CD14-positive monocyte (primary cell): ENCODE data around the gene ROR1. TPM values are rescaled to one million over a fixed set of nuclear protein-coding genes. Genes with fewer than 3 reads are reported as not detected.

Source experiments
- DNase-seq, 3 donors: peaks; one replicate each; pipeline ENCODE4 v3.0.0-alpha.2; 2011 to 2022
- H2AFZ ChIP-seq: 2 replicates; pipeline ENCODE4 v1.6.0; 2012; ENCODE audit warnings: mild to moderate bottlenecking, low read depth, low read length, inconsistent platforms; ENCODE audit not compliant: insufficient read depth, poor library complexity, severe bottlenecking
- H3K27ac ChIP-seq, 2 donors: 1 replicate in 1 of 2; 2 replicates in 1 of 2; pipeline ENCODE4 v1.5.1; 2012 to 2013; ENCODE audit warnings: low read length in 2 of 2, control low read depth in 1 of 2, inconsistent platforms in 1 of 2, low read depth in 1 of 2, mild to moderate bottlenecking in 1 of 2
- H3K27me3 ChIP-seq, 2 donors: one replicate each; pipeline versions ENCODE4 v1.6.0 to v1.6.1; 2011 to 2013; ENCODE audit warnings: low read length in 2 of 2; ENCODE audit not compliant: control insufficient read depth in 2 of 2, insufficient read depth in 2 of 2
- H3K36me3 ChIP-seq, 2 donors: replicated peaks in 1 of 2; 1 replicate in 1 of 2; 2 replicates in 1 of 2; pipeline versions ENCODE4 v1.5.1 to v1.6.1; 2012 to 2013; ENCODE audit warnings: low read length in 2 of 2, control low read depth in 1 of 2, inconsistent platforms in 1 of 2, mild to moderate bottlenecking in 1 of 2; ENCODE audit not compliant: insufficient read depth in 2 of 2, control insufficient read depth in 1 of 2
- H3K4me1 ChIP-seq, 2 donors: 1 replicate in 1 of 2; 2 replicates in 1 of 2; pipeline versions ENCODE4 v1.5.1 to v1.6.1; 2012 to 2013; ENCODE audit warnings: low read length in 2 of 2, control low read depth in 1 of 2, inconsistent platforms in 1 of 2, mild to moderate bottlenecking in 1 of 2, moderate library complexity in 1 of 2; ENCODE audit not compliant: insufficient read depth in 2 of 2, control insufficient read depth in 1 of 2
- H3K4me2 ChIP-seq: replicated peaks from 2 replicates; pipeline ENCODE3; 2012; ENCODE audit warnings: low read length, moderate library complexity, mild to moderate bottlenecking; ENCODE audit not compliant: poor library complexity, severe bottlenecking; ENCODE audit errors: extremely low read depth
- H3K4me3 ChIP-seq, 3 experiments: fragments of 200-600 bp in 1 of 3; sonication (generic) in 1 of 3; replicated peaks in 1 of 3; 1 replicate in 2 of 3; 2 replicates in 1 of 3; pipeline ENCODE4 v1.5.1; 2011 to 2013; ENCODE audit warnings: low read length in 3 of 3, mild to moderate bottlenecking in 3 of 3, control low read depth in 2 of 3, low read depth in 2 of 3, inconsistent platforms in 1 of 3, moderate library complexity in 1 of 3
- H3K79me2 ChIP-seq: 2 replicates; pipeline ENCODE4 v1.6.0; 2012; ENCODE audit warnings: mild to moderate bottlenecking, control low read depth, inconsistent platforms, low read length, moderate library complexity; ENCODE audit not compliant: insufficient read depth
- H3K9ac ChIP-seq: 2 replicates; pipeline ENCODE4 v1.6.0; 2017; ENCODE audit warnings: low read length, mild to moderate bottlenecking; ENCODE audit not compliant: insufficient read depth, poor library complexity, severe bottlenecking
- H3K9me3 ChIP-seq, 2 donors: replicated peaks in 1 of 2; 1 replicate in 1 of 2; 2 replicates in 1 of 2; pipeline versions ENCODE4 v1.5.1 to v1.6.1; 2012 to 2013; ENCODE audit warnings: low read length in 2 of 2, control low read depth in 1 of 2; ENCODE audit not compliant: control insufficient read depth in 1 of 2, insufficient read depth in 1 of 2
- H4K20me1 ChIP-seq: 2 replicates; pipeline ENCODE4 v1.6.0; 2012; ENCODE audit warnings: mild to moderate bottlenecking, low read length, control low read depth, moderate library complexity; ENCODE audit not compliant: insufficient read depth
- H3K27ac Mint-ChIP-seq, 7 donors: one replicate each; pipeline ENCODE4 v1.8.0; 2020; ENCODE audit warnings: mild to moderate bottlenecking in 7 of 7, mixed read lengths in 7 of 7, moderate library complexity in 6 of 7, inconsistent platforms in 2 of 7
- H3K27me3 Mint-ChIP-seq, 3 donors: one replicate each; pipeline ENCODE4 v1.8.0; 2021 to 2022; ENCODE audit warnings: low read depth in 3 of 3, mild to moderate bottlenecking in 3 of 3, mixed read lengths in 3 of 3, moderate library complexity in 3 of 3, inconsistent platforms in 1 of 3
- H3K36me3 Mint-ChIP-seq, 2 donors: one replicate each; pipeline ENCODE4 v1.8.0; 2020; ENCODE audit warnings: mixed read lengths in 2 of 2, inconsistent platforms in 1 of 2, mild to moderate bottlenecking in 1 of 2
- H3K4me1 Mint-ChIP-seq: one replicate; pipeline ENCODE4 v1.8.0; 2020; ENCODE audit warnings: mild to moderate bottlenecking, mixed read lengths
- H3K4me3 Mint-ChIP-seq, 2 donors: one replicate each; pipeline ENCODE4 v1.8.0; 2020; ENCODE audit warnings: mild to moderate bottlenecking in 2 of 2, mixed read lengths in 2 of 2, moderate library complexity in 1 of 2
- H3K9me3 Mint-ChIP-seq, 7 donors: one replicate each; pipeline ENCODE4 v1.8.0; 2020 to 2022; ENCODE audit warnings: mixed read lengths in 7 of 7, mild to moderate bottlenecking in 6 of 7, moderate library complexity in 6 of 7, inconsistent platforms in 2 of 7
- WGBS: methylation state at CpG from one replicate; pipeline ENCODE4 v1.1.5; 2013; ENCODE audit warnings: missing lambda C conversion rate; ENCODE audit not compliant: insufficient coverage; 5-methylcytosine and 5-hydroxymethylcytosine counted together
- intact Hi-C, 2 donors: fragments of 100-400 bp; cut with micrococcal nuclease; formaldehyde crosslinking; loops; one replicate each; pipeline versions ENCODE4 v1.15.0 to v1.15.1; 2023
- polyA plus RNA-seq, 3 donors: library from polyadenylated mRNA; depleted of rRNA in 1 of 3; unstranded in 2 of 3; stranded (reverse) in 1 of 3; fragments of 300-500 nt in 2 of 3; fragments of >200 nt in 1 of 3; fragmentation: Illumina TruSeq in 2 of 3; gene quantifications; 1 replicate in 2 of 3; 2 replicates in 1 of 3; pipeline ENCODE4 v1.2.3, GENCODE V29; 2012 to 2021
- TF ChIP-seq, protein P1 (sequence below): fragments of 200-600 bp; IDR thresholded peaks from one replicate; pipeline ENCODE4 v1.8.0; 2022; ENCODE audit warnings: antibody characterized with exemption, mild to moderate bottlenecking

The ROR1 gene
- polyA plus RNA-seq, 3 donors: not detected

DNA sequence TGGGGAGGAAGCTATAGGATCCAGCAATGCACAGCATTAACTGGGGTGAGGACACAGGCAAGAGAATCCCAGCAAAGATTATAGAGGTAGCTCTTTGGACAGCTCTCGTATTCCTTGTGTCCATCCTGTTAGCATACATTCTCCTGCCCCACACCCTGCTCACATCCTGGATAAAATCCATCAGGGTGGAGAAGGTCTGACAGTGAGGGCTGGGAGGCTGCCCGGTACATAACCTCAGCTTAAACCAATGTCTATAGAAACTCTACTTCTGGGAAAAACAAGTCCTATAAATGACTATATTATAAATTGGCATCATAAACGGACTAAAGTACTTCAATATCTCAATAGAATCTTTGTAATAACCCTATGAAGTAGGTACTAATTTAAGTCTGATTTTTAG, 392.8 kb downstream of the ROR1 start:
- H3K27me3 ChIP-seq: no peaks in the 10 kb centered on the region
- Mint-ChIP-seq H3K27me3 (peaks cover 0 to 3% (median 2%) of the 10 kb centered on the region in 3 donors), H3K9me3 (peaks cover 0 to 5% (median 0%) of the 10 kb centered on the region in 7 donors), H3K4me3 (no peak overlapping the region), H3K27ac (no peak overlapping the region), H3K36me3 (no peaks in the 10 kb centered on the region), H3K4me1 (peaks cover 11% of the 10 kb centered on the region)
- no peaks in the 10 kb centered on the region for H4K20me1 ChIP-seq
- H2AFZ ChIP-seq: no peak overlapping the region
- no peaks in the 10 kb centered on the region for H3K79me2 ChIP-seq
- H3K9ac ChIP-seq: no peak overlapping the region
- H3K9me3 ChIP-seq: no peaks in the 10 kb centered on the region
- H3K4me2 ChIP-seq: no peak overlapping the region
- DNase-seq: no peak
- H3K4me1 ChIP-seq: peaks cover 7% of the 10 kb centered on the region in 2 donors
- no peak overlapping the region for H3K4me3 ChIP-seq
- TF ChIP-seq, protein P1, sequence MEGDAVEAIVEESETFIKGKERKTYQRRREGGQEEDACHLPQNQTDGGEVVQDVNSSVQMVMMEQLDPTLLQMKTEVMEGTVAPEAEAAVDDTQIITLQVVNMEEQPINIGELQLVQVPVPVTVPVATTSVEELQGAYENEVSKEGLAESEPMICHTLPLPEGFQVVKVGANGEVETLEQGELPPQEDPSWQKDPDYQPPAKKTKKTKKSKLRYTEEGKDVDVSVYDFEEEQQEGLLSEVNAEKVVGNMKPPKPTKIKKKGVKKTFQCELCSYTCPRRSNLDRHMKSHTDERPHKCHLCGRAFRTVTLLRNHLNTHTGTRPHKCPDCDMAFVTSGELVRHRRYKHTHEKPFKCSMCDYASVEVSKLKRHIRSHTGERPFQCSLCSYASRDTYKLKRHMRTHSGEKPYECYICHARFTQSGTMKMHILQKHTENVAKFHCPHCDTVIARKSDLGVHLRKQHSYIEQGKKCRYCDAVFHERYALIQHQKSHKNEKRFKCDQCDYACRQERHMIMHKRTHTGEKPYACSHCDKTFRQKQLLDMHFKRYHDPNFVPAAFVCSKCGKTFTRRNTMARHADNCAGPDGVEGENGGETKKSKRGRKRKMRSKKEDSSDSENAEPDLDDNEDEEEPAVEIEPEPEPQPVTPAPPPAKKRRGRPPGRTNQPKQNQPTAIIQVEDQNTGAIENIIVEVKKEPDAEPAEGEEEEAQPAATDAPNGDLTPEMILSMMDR: no peak
- no CpG with 5 or more reads among the region's 3 CpGs for WGBS
- H3K36me3 ChIP-seq: no peaks in the 10 kb centered on the region
- intact Hi-C loops: no loop called here
- H3K27ac ChIP-seq: no peak overlapping the region

DNA sequence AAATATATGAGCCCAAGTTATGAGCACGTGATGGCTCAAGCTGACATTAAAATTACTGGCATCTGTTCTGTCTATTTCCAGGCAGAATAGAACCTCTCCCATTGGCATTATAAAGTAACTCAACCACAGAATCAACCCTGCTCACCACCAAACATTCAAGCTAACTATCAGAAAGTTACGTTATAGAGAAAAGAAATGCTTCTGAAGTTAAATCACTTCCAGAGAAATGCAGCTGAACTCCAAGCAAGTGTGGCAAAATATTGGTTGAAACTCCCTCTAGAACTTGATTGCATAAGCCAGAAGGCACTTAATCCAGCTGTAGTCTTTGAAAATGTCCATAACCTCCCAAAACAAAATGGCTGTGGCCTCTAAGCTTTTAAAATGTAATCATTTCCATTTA, 393.4 kb downstream of the ROR1 start:
- Histone ChIP-seq H4K20me1 (no peaks in the 10 kb centered on the region), H3K4me1 (peaks cover 12 to 13% of the 10 kb centered on the region in 2 donors), H3K79me2 (no peaks in the 10 kb centered on the region), H3K9me3 (no peaks in the 10 kb centered on the region), H3K4me2 (no peak overlapping the region), H3K27ac (no peak overlapping the region), H3K27me3 (no peaks in the 10 kb centered on the region), H2AFZ (no peak overlapping the region), H3K4me3 (no peak overlapping the region), H3K9ac (no peak overlapping the region), H3K36me3 (no peaks in the 10 kb centered on the region)
- intact Hi-C loops: no loop called here
- Mint-ChIP-seq H3K27me3 (peaks cover 0 to 3% (median 2%) of the 10 kb centered on the region in 3 donors), H3K4me3 (no peak overlapping the region), H3K9me3 (peaks cover 0 to 5% (median 0%) of the 10 kb centered on the region in 7 donors), H3K36me3 (no peaks in the 10 kb centered on the region), H3K27ac (no peak overlapping the region), H3K4me1 (peaks cover 16% of the 10 kb centered on the region)
- DNase-seq: no peak
- TF ChIP-seq, protein P1: no peak
- 50% methylated on average over 1 of the region's 2 CpGs for WGBS
